GM21528 (cell line): ENCODE measurements around the gene NT5C3A.
"Not testable (repeated sequence)": the region's sequence is repeated elsewhere in the genome, so short reads cannot be mapped to it uniquely, and the experiment has no call there.

ENCODE experiments used
- ATAC-seq: cut with Tn5 transposase; IDR thresholded peaks from one replicate; pipeline ENCODE4 v1.9.1; 2021; ENCODE audit warnings: mild to moderate bottlenecking, moderate library complexity; ENCODE audit not compliant: unreplicated experiment, low FRiP score

NT5C3A gene

GRCh38 chr7:33062023-33062781 is at the start of gene NT5C3A:
Gene NT5C3A (minus strand): TSS chr7:33062776. CDS start chr7:33062705, 71 bp downstream.
- ATAC-seq = peak; percentile 49

GRCh38 chr7:33111614-33112013 is 49.0 kb upstream of the NT5C3A start:
- no peak for ATAC-seq

DNA sequence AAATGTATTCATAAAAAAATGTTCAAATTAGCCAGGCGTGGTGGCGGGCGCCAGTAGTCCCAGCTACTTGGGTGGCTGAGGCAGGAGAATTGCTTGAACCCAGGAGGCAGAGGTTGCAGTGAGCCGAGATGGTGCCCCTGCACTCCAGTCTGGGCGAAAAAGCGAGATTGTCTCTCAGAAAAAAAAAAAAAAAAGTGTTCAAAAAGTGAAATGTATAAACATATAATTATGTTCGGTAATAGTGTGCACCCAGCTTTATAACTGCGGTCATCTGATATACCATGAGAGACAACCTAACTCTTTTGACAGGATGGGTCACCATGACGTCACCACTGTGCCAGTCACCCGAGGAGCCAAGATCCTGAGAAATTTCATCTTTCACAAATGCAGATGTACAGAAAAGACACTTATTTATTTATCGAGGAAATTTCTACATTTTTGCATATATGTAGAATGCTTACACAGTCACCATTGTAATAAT is 47.2 kb upstream of the NT5C3A start:
- ATAC-seq = no peak

- peak; percentile 86 for ATAC-seq
These were observed 46.6 kb upstream of the NT5C3A start, which contains the start of gene RP9 for GRCh38 chr7:33109005-33109757. Gene RP9 (minus strand): TSS chr7:33109404. CDS start chr7:33109372, 32 bp downstream.

DNA sequence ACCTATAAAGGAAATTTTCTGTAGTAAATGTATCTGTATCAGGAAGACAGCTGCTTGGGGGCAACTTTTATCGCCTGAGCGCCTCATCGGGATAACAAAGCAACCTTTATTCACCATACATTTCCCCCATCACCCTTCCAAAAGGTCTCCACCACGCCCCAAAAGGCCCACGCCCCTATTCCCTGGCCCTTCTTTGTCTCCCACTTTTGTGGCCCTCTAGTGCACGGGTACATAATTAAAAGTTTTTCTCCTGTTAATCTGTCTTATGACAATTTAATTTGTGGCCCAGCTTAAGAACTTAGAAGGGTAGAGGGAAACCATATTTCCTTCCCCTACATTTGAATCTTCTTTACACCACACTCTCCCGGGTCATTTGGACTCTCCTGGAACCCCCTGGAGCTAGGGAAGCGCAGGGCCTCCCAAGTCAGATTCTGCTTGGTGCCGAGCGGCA is 46.0 kb upstream of the NT5C3A start:
- peak; percentile 12 for ATAC-seq

GRCh38 chr7:33107136-33108066 is 44.8 kb upstream of the NT5C3A start:
- peak; percentile 31 for ATAC-seq

DNA sequence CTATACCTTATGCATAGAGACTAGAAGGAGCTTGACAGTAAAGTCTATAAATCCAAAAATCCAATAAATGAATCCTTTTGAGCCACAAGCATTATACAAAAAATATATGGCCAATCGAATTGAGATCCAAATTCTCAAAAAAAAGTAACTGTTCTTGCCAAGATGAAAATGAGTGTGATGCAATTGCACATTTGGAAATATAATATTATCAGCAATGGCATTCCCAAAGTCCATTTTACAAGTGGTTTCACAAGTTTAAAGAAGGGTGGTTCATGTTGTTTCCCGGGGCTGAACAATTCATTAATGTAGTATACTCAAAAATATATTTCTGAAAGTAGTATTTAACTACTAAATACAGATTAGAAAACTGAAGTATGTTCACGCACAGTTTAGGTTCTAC is 39.3 kb upstream of the NT5C3A start:
- no peak for ATAC-seq

GRCh38 chr7:33100770-33101169 is 38.2 kb upstream of the NT5C3A start:
- no peak for ATAC-seq

- ATAC-seq = no peak
These were observed 36.8 kb upstream of the NT5C3A start for GRCh38 chr7:33099154-33099940.

GRCh38 chr7:33094745-33095275 is 32.2 kb upstream of the NT5C3A start:
- ATAC-seq = not testable (repeated sequence)

GRCh38 chr7:33093266-33093665 is 30.7 kb upstream of the NT5C3A start:
- ATAC-seq = no peak

GRCh38 chr7:33091641-33092191 is 29.1 kb upstream of the NT5C3A start:
- ATAC-seq = no peak

DNA sequence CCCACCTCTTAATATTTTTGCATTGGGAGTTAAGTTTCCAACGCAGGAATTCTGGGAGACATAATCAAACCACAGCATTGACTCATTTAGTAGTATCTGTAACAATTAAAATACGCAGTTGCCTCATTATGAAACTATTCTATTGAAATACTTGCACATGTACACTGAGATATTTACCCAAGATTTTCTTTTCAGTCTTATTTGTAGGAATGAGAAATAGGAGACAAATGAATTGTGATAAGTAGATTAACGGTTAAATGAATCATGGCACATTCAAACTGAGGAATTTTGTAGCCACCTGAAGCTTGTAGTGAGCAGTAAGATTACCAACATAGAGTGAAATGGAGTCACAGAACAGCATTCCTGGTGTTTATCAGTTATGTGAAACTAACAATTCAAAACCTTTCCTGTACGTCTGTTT is 28.5 kb upstream of the NT5C3A start:
- ATAC-seq = no peak

- no peak for ATAC-seq
These were observed 26.6 kb upstream of the NT5C3A start for GRCh38 chr7:33089142-33089541.

- no peak for ATAC-seq
These were observed 25.3 kb upstream of the NT5C3A start for GRCh38 chr7:33087858-33088257.

DNA sequence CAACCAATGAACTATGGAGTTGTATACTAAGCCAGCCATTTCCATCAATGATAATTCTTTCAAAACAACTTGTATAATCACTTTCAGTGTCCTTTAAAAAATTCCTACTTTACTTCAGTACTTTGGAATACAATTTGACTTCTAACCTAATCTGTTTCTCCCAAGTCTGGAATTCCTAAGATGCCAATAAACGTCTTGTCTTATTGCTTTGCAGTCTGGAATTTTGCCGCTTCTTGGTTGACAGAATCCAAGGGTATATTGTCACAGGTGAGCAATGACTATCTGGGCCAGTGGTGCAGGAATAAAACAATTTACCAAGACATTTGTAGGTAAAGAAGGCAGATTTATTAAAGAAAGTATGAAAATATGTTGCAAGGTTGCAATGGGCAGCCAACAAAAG is 24.8 kb upstream of the NT5C3A start:
- no peak for ATAC-seq

DNA sequence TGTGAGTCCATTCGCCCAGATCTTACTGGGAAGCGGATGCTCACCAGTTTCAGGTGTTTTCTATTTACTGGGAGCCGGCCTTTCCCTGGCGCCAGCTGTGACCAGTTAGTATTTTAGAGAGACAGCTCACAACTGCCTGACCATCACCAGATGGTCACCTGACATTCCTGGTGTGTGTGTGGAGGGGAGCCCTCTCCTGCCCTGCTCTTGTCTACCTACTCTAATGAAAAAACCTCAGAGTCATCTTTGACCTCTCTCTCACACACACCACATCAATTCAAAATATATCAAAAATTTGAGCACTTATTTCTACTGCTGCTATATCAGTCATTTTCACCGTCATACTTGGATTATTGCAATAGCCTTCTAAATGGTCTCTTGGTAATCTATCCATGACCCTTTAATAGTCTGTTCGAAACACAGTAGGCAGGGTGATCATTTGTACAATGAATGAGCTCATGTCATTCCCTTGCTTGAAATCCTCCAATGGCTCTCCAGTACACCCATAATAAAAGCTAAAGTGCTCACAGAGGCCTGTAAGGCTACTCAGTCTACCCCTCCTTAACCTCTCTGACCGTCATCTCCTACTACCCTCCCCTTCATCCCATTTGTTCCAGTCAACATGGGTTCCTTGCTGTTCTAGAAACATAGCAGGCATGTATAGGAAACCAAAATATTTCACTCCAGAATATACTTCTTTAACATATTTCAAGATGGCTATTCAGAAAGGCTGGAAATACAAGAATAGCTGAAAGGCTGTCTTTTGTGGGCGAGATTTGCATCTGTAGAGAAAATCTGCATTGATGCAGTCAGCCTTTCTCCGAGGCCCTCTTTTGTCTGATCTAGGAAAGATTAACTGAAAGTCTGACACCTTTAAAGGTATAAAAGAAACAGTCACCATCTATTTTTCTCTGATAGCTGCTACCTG is 17.5 kb upstream of the NT5C3A start:
- no peak for ATAC-seq

- no peak for ATAC-seq
These were observed 16.5 kb upstream of the NT5C3A start for GRCh38 chr7:33079096-33079495.
